Naive thymus-derived CD4-positive, alpha-beta T cell (primary cell): ENCODE data around the gene BLTP2. TPM values are rescaled to one million over a fixed set of nuclear protein-coding genes. Genes with fewer than 3 reads are reported as not detected.
"Not testable (repeated sequence)": the region's sequence is repeated elsewhere in the genome, so short reads cannot be mapped to it uniquely, and the experiment has no call there.

Experiments used
- ATAC-seq: fragments of 150-1000 bp; cut with Tn5 transposase; 2 replicates; pipeline ENCODE4 v1.10.0; 2021; ENCODE audit warnings: mild to moderate bottlenecking, moderate library complexity
- CTCF ChIA-PET: fragments of 350-600 bp; sonication (Branson Sonifier 250); formaldehyde crosslinking; loops from one replicate; lab custom pipeline; 2021; ENCODE audit warnings: antibody characterized with exemption; lab: Charles Lee
- POLR2A ChIA-PET: fragments of 350-600 bp; sonication (Branson Sonifier 250); formaldehyde crosslinking; loops from one replicate; lab custom pipeline; 2021; ENCODE audit warnings: antibody characterized with exemption, inconsistent platforms; lab: Charles Lee
- DNase-seq, 9 donors: peaks; one replicate each; pipeline versions ENCODE4 v3.0.0 to v3.0.0-alpha.2; 2020 to 2022; ENCODE audit warnings: mixed read lengths in 1 of 9
- H3K27ac ChIP-seq: one replicate; pipeline ENCODE4 v1.7.0; 2013; ENCODE audit warnings: mild to moderate bottlenecking, low read depth, low read length, moderate library complexity
- H3K27me3 ChIP-seq, 2 donors: one replicate each; pipeline ENCODE4 v1.7.0; 2013; ENCODE audit warnings: low read length in 2 of 2, mild to moderate bottlenecking in 2 of 2, moderate library complexity in 2 of 2; ENCODE audit not compliant: control insufficient read depth in 2 of 2, insufficient read depth in 2 of 2
- H3K36me3 ChIP-seq, 3 experiments: 1 replicate in 2 of 3; 2 replicates in 1 of 3; pipeline ENCODE4 v1.7.0; 2013; ENCODE audit warnings: low read length in 3 of 3, mild to moderate bottlenecking in 3 of 3, moderate library complexity in 1 of 3; ENCODE audit not compliant: insufficient read depth in 3 of 3, control insufficient read depth in 2 of 3
- H3K4me1 ChIP-seq, 2 donors: one replicate each; pipeline ENCODE4 v1.7.0; 2013; ENCODE audit warnings: low read length in 2 of 2, mild to moderate bottlenecking in 2 of 2, moderate library complexity in 1 of 2; ENCODE audit not compliant: control insufficient read depth in 2 of 2, insufficient read depth in 2 of 2
- H3K4me3 ChIP-seq: 2 replicates; pipeline ENCODE4 v1.7.0; 2013; ENCODE audit warnings: mild to moderate bottlenecking, low read length
- H3K9me3 ChIP-seq, 3 experiments: 1 replicate in 2 of 3; 2 replicates in 1 of 3; pipeline ENCODE4 v1.7.0; 2013; ENCODE audit warnings: low read length in 3 of 3; ENCODE audit not compliant: control insufficient read depth in 2 of 3
- H3K27ac Mint-ChIP-seq, 9 donors: one replicate each; pipeline ENCODE4 v1.8.0; 2020 to 2022; ENCODE audit warnings: mixed read lengths in 9 of 9, mild to moderate bottlenecking in 8 of 9, moderate library complexity in 5 of 9, inconsistent platforms in 2 of 9
- H3K27me3 Mint-ChIP-seq, 5 donors: one replicate each; pipeline ENCODE4 v1.8.0; 2021 to 2022; ENCODE audit warnings: mixed read lengths in 5 of 5, mild to moderate bottlenecking in 1 of 5
- H3K36me3 Mint-ChIP-seq, 5 donors: one replicate each; pipeline ENCODE4 v1.8.0; 2020 to 2022; ENCODE audit warnings: mixed read lengths in 5 of 5, mild to moderate bottlenecking in 3 of 5, inconsistent platforms in 1 of 5
- H3K4me1 Mint-ChIP-seq, 7 donors: one replicate each; pipeline ENCODE4 v1.8.0; 2020 to 2022; ENCODE audit warnings: mixed read lengths in 7 of 7, mild to moderate bottlenecking in 3 of 7, inconsistent platforms in 1 of 7
- H3K4me3 Mint-ChIP-seq, 10 donors: one replicate each; pipeline ENCODE4 v1.8.0; 2020 to 2022; ENCODE audit warnings: mild to moderate bottlenecking in 10 of 10, mixed read lengths in 10 of 10, moderate library complexity in 6 of 10, inconsistent platforms in 2 of 10
- H3K9me3 Mint-ChIP-seq, 11 donors: one replicate each; pipeline ENCODE4 v1.8.0; 2020 to 2022; ENCODE audit warnings: mixed read lengths in 11 of 11, mild to moderate bottlenecking in 4 of 11, inconsistent platforms in 1 of 11, moderate library complexity in 1 of 11
- intact Hi-C, 2 donors: fragments of 100-400 bp; cut with micrococcal nuclease; formaldehyde crosslinking; loops; one replicate each; pipeline ENCODE4 v1.15.1; 2023
- polyA plus RNA-seq, 2 donors: library from polyadenylated mRNA; unstranded; fragments of 300-500 nt; fragmentation: Illumina TruSeq; gene quantifications; one replicate each; pipeline ENCODE4 v1.2.3, GENCODE V29; 2021
- total RNA-seq, 6 experiments: library from RNA in 5 of 6; stranded (reverse) in 5 of 6; gene quantifications; 1 replicate in 5 of 6; 2 replicates in 1 of 6; pipeline ENCODE4 v1.2.3 and lab custom pipeline; 2021 to 2026

BLTP2 gene
- total and polyA plus RNA-seq, 7 experiments from 2014 or later: 30.8 to 163 (median 144) TPM

DNA sequence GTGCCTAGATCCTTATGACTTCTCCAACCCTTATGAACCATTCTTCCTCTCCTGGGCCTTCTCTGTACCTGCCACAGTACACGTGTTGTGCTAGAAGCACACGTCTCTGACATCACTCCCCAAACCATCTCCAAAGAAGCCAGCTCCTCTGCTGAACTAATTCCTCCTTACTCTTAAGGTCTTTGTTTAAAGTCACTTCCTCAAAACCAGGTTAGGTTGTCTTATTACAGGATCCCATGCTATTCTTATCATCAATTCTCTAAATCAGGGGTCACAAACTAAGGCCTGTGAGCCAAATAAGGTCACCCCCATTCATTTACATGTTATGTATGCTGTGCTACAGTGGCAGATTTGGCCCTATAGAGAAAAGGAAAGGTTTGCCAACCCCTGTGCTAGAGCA, 21.0 kb upstream of the BLTP2 start:
- H3K9me3 ChIP-seq: no peaks in the 10 kb centered on the region
- Mint-ChIP-seq H3K27me3 (no peaks in the 10 kb centered on the region), H3K27ac (peak overlapping the region in 2 of 9 donors; percentile 8 to 33), H3K4me3 (peak overlapping the region in 3 of 10 donors; percentile 22 to 49 (median 32)), H3K36me3 (peaks cover 0 to 22% (median 15%) of the 10 kb centered on the region in 5 donors), H3K9me3 (no peaks in the 10 kb centered on the region), H3K4me1 (peaks cover 38 to 71% (median 69%) of the 10 kb centered on the region in 7 donors)
- H3K27me3 ChIP-seq: no peaks in the 10 kb centered on the region
- no peak overlapping the region for H3K27ac ChIP-seq
- peaks cover 26 to 29% of the 10 kb centered on the region in 2 donors for H3K4me1 ChIP-seq
- DNase-seq (no peak), ATAC-seq (no peak)
- intact Hi-C loops: no loop called here
- ChIA-PET CTCF (no interaction called here), POLR2A (no interaction called here)
- H3K4me3 ChIP-seq: no peak overlapping the region
- H3K36me3 ChIP-seq: peaks cover 4 to 27% (median 6%) of the 10 kb centered on the region in 3 experiments

DNA sequence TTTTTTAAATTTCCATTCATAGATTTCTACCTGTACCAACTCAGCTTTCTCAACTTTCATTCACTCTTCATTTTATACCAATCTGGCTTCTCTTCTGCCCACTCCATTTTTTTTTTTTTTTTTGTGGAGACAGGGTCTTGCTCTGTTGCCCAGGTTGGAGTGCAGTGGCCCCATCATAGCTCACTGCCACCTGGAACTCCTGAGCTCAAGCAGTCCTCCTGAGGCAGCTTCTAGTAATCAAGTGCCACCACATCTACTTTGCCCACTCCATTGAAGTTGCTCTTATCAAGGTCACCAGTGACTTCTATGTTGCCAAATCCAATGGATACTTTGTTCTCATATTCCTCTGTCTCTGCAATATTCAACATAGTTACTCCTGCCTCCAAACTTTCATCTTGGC, 18.8 kb upstream of the BLTP2 start:
- Histone ChIP-seq H3K4me3 (no peak overlapping the region), H3K9me3 (no peaks in the 10 kb centered on the region), H3K27ac (peak overlapping the region; percentile 90), H3K36me3 (peaks cover 0 to 28% (median 4%) of the 10 kb centered on the region in 3 experiments), H3K4me1 (peaks cover 32 to 35% of the 10 kb centered on the region in 2 donors), H3K27me3 (no peaks in the 10 kb centered on the region)
- CTCF ChIA-PET: interaction anchor here (3.0 kb wide), 1 partner anchor 17 kb away, joined by 15 read pairs; the partner anchor contains the start of gene BLTP2
- Mint-ChIP-seq H3K27me3 (no peaks in the 10 kb centered on the region), H3K4me1 (peaks cover 49 to 80% (median 77%) of the 10 kb centered on the region in 7 donors), H3K36me3 (peaks cover 0 to 32% (median 17%) of the 10 kb centered on the region in 5 donors), H3K4me3 (peak overlapping the region; percentile 86 to 100 (median 99)), H3K27ac (peak overlapping the region; percentile 98 to 100 (median 100)), H3K9me3 (no peaks in the 10 kb centered on the region)
- intact Hi-C loops: loop anchor here (2.0 to 5.0 kb wide), 8 partner anchors 47 to 629 kb away; partner anchors contain the start of genes PROCA1 (in 2 of the 2), SPAG5 (in 2 of the 2), ALDOC (in 1 of the 2) and FLOT2 (in 1 of the 2)
- POLR2A ChIA-PET: interaction anchor here (3.1 to 5.5 kb wide), 2 partner anchors 19 to 48 kb away, joined by 20 to 81 read pairs; partner anchors contain the start of genes BLTP2 and PROCA1
- DNase-seq (no peak), ATAC-seq (no peak)

DNA sequence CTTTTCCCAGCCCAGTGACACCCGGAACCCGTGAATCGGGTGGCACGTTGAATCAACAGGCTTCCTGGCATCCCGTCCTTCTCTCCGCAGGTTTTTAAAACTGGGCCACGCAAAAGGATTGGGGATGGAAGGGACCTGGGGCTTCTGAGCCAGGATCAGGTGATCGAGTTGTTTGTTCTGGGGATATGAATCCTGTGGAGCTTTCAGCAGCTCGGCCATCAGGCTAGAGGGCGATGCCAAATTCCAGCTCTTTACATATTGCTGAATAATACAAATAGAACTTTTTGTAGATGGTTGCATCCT, 17.5 kb upstream of the BLTP2 start:
- H3K27me3 ChIP-seq: no peaks in the 10 kb centered on the region
- Mint-ChIP-seq H3K4me3 (peak overlapping the region; percentile 86 to 100 (median 99)), H3K36me3 (peaks cover 0 to 40% (median 17%) of the 10 kb centered on the region in 5 donors), H3K27me3 (no peaks in the 10 kb centered on the region), H3K9me3 (no peaks in the 10 kb centered on the region), H3K4me1 (peaks cover 46 to 75% (median 69%) of the 10 kb centered on the region in 7 donors), H3K27ac (peak overlapping the region; percentile 98 to 100 (median 100))
- ATAC-seq (no peak), DNase-seq (no peak)
- peak overlapping the region; percentile 90 for H3K27ac ChIP-seq
- H3K36me3 ChIP-seq: peaks cover 0 to 17% (median 0%) of the 10 kb centered on the region in 3 experiments
- intact Hi-C loops: loop anchor here (1.0 to 5.0 kb wide), 13 partner anchors 17 to 630 kb away; partner anchors contain the start of genes BLTP2 (in 2 of the 2), PROCA1 (in 2 of the 2), SPAG5 (in 2 of the 2) and ALDOC (in 1 of the 2)
- H3K9me3 ChIP-seq: no peaks in the 10 kb centered on the region
- ChIA-PET POLR2A (interaction anchor here (0.5 to 5.5 kb wide), 17 partner anchors 8 to 908 kb away, joined by 3 to 81 read pairs (median 4); partner anchors contain the start of genes ALDOC, BLTP2, NEK8 and PHF12), CTCF (interaction anchor here (0.6 to 3.0 kb wide), 2 partner anchors 16 to 245 kb away, joined by 3 to 15 read pairs; partner anchors contain the start of gene BLTP2)
- H3K4me3 ChIP-seq: peak overlapping the region; percentile 72
- H3K4me1 ChIP-seq: peaks cover 25 to 35% of the 10 kb centered on the region in 2 donors

DNA sequence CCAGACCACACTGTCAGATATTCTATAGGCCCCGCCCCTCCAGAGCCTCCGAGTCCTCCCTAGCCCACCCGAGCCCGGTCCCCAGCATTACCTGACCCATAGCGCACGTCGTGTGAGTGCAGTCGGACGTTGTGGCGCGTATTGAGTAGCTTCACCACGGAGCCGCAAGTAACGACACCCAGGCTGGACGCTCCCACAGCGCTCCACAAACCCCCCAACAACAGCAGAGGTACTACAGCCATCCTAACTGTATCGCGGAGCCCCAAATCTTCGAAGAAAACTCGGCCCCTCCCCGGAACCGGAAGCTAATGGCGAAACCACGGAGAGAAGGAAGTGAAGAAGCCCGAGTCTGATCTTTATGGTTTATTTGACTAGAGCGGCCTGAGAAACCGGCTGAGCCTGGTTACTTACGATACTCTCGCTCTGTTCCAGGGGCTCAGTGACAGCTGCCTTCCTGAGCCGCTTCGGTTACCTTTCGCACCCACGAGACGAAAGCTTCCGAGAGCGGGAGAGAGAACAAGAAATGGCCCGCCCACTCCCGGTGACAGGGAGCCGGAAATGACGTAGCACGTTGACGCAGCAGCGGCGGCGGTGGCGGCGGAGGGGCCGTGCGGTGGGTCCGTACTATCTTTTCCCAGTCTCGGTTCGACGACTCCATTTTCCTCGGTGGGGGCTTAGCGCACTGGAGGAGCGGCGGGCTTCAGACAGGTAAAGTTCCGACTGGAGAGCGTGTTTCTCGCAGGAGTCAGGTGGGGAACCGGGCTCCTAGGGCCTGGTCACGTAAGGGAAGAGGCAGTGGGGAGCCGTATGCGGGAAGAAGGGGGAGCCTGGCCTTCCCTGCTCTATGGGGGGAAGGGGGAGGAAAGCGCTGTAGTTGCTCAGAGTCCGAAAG, 16.9 kb upstream of the BLTP2 start, which contains the start of the genes SDF2 and SUPT6H:
Gene SDF2, minus strand, starts transcription at position 272 of the 892 bp plus-strand sequence. Its CDS starts 30 bp downstream, at position 242.
Gene SUPT6H, plus strand, starts transcription at position 571 of the 892 bp plus-strand sequence. CDS start 11,197 bp downstream, outside the sequence.
- peak within 1 kb of the TSS; percentile 98 to 100 (median 100) for H3K27ac Mint-ChIP-seq
- ChIA-PET POLR2A (interaction anchor here (0.5 to 5.5 kb wide), 21 partner anchors 9 to 817 kb away, joined by 3 to 81 read pairs (median 5); partner anchors contain the start of genes ALDOC, BLTP2, NEK8 and PHF12), CTCF (interaction anchor here (0.6 to 3.0 kb wide), 4 partner anchors 12 to 246 kb away, joined by 3 to 15 read pairs (median 6); partner anchors contain the start of genes BLTP2 and TLCD1)
- peaks cover 0 to 39% (median 17%) of the 10 kb centered on the region in 5 donors for H3K36me3 Mint-ChIP-seq
- Histone ChIP-seq H3K27ac (peak within 1 kb of the TSS; percentile 90), H3K36me3 (peaks cover 0 to 19% (median 0%) of the 10 kb centered on the region in 3 experiments), H3K9me3 (no peaks in the 10 kb centered on the region), H3K27me3 (no peaks in the 10 kb centered on the region), H3K4me3 (peak within 1 kb of the TSS; percentile 72), H3K4me1 (peaks cover 24 to 35% of the 10 kb centered on the region in 2 donors)
- H3K9me3 Mint-ChIP-seq: no peaks in the 10 kb centered on the region
- H3K4me3 Mint-ChIP-seq: peak within 1 kb of the TSS; percentile 86 to 100 (median 99)
- H3K27me3 Mint-ChIP-seq: no peaks in the 10 kb centered on the region
- intact Hi-C loops: loop anchor here (1.0 to 5.0 kb wide), 15 partner anchors 17 to 630 kb away; partner anchors contain the start of genes ALDOC (in 2 of the 2), BLTP2 (in 2 of the 2), PROCA1 (in 2 of the 2) and SPAG5 (in 2 of the 2)
- peak; percentile 91 for ATAC-seq
- peak; percentile 91 to 97 (median 95) for DNase-seq
- peaks cover 45 to 73% (median 67%) of the 10 kb centered on the region in 7 donors for H3K4me1 Mint-ChIP-seq

DNA sequence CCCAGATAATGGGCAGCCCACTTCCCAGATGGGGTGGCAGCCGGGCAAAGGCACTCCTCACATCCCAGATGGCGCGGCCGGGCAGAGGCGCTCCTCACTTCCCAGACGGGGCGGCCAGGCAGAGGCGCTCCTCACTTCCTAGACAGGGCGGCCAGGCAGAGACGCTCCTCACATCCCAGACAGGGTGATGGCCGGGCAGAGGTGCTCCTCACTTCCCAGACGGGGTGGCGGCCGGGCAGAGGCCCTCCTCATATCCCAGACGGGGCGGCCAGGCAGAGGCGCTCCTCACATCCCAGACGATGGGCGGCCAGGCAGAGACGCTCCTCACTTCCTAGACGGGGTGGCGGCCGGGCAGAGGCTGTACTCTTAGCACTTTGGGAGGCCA, 14.5 kb upstream of the BLTP2 start:
- H3K27me3 Mint-ChIP-seq, ATAC-seq, H3K27me3 ChIP-seq, H3K4me3 ChIP-seq, H3K9me3 Mint-ChIP-seq, intact Hi-C loops, CTCF ChIA-PET, H3K9me3 ChIP-seq, DNase-seq, H3K27ac ChIP-seq: not testable (repeated sequence)
- Mint-ChIP-seq H3K4me3 (peak overlapping the region in 6 of 10 donors; percentile 38 to 100 (median 76)), H3K27ac (peak overlapping the region in 1 of 9 donors; percentile 48), H3K36me3 (peaks cover 0 to 27% (median 8%) of the 10 kb centered on the region in 5 donors), H3K4me1 (peaks cover 33 to 64% (median 59%) of the 10 kb centered on the region in 7 donors)
- H3K4me1 ChIP-seq: peaks cover 24 to 32% of the 10 kb centered on the region in 2 donors
- H3K36me3 ChIP-seq: peaks cover 0 to 20% (median 0%) of the 10 kb centered on the region in 3 experiments
- POLR2A ChIA-PET: interaction anchor here (5.5 kb wide), 1 partner anchor 15 kb away, joined by 81 read pairs; the partner anchor contains the start of gene BLTP2
